Activated CD8-positive, alpha-beta memory T cell treated with anti-CD3 and anti-CD28 coated beads for 48 hours (primary cell): ENCODE results near the gene MOV10.

Experiments used
- DNase-seq, 3 experiments: peaks; one replicate each; pipeline ENCODE4 v3.0.0-alpha.2; 2020; ENCODE audit warnings: low read depth in 2 of 3, low spot score in 2 of 3

The MOV10 gene

GRCh38 chr1:112735752-112736151 is 61.3 kb downstream of the MOV10 start:
- no peak for DNase-seq

DNA sequence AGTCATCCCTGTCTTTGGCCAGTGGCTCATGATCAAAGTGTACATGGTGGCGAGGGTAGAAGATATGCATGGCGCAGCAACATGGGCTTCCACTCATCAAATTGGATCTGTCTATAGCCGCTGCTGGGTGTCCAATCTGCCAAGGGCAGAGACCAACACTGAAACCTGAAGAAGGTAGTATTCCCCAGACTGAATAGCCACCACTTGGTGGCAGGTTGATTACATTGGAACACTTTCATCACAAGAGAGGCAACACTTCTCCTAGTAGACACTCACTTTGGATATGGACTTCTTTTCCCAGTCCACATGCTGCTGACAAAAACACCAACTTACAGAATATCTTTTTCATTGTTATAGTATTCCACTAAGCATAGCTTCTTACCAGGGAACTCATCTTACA is 63.1 kb downstream of the MOV10 start:
- DNase-seq, result no peak

GRCh38 chr1:112743174-112744008 is 68.9 kb downstream of the MOV10 start:
- no peak for DNase-seq

DNA sequence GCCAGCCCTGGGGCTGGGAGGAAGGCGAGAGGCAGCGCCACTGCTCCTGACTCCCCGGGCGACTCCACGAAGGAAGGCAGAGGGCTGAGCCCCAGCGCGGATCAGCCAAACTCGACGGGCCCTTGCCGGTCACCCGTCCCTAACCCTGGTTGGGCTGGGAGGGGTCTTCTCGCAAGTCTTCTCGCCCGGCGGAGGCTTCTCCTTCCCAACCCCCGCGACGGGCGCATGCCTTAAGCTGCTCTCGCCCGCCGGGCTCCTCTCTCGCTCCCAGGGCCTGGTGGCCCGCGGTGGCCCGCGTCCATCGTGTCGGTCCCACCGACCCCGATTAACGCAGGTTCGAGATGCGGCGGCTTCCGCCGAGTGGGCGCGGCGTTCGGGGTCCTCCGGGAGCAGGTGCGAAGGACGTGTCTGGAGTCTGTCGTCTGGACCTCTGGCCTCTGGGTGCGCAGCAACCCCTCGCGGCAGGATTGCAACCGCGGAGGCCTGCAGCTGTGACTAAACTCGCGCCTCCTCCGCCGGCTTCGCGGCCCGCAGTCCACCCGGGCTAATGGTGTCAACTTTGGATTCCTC is 69.6 kb downstream of the MOV10 start:
- no peak for DNase-seq

GRCh38 chr1:112748396-112748795 is 73.9 kb downstream of the MOV10 start:
- DNase-seq, result no peak
